ENCODE data around the gene ACBD6. TPM values are rescaled to one million over a fixed set of nuclear protein-coding genes. Genes with fewer than 3 reads are reported as not detected.

ACBD6 gene
- total RNA-seq, 2 donors from 2014 or later = 43.2 to 54.5 TPM

- TF ChIP-seq CTCF (conservative IDR thresholded peaks at IDR 0.05) = no peak
- no peaks in the 10 kb centered on the region for H3K27me3 Mint-ChIP-seq (ENCODE audit: insufficient read depth)
These were observed 133.3 kb downstream of the ACBD6 start for GRCh38 chr1:180369061-180369460.

GRCh38 chr1:180366371-180367068 lies 135.9 kb downstream of the ACBD6 start:
- no peak overlapping the region for H3K4me3 Mint-ChIP-seq
- no peaks in the 10 kb centered on the region for H3K36me3 Mint-ChIP-seq (ENCODE audit: low read depth)
- no peak overlapping the region for H3K4me3 ChIP-seq (ENCODE audit: low read length)
- TF ChIP-seq CTCF (conservative IDR thresholded peaks at IDR 0.05) = no peak
- H3K9me3 ChIP-seq (ENCODE audit: control insufficient read depth, low read length) = no peaks in the 10 kb centered on the region
- no peak for DNase-seq
- H3K9ac ChIP-seq (ENCODE audit: extremely low read depth, low read length, poor library complexity, severe bottlenecking) = no peak overlapping the region
- no peaks in the 10 kb centered on the region for H3K27me3 ChIP-seq (ENCODE audit: control insufficient read depth, insufficient read depth, low read length, poor library complexity, severe bottlenecking)
- peaks cover 5% of the 10 kb centered on the region for H3K4me1 Mint-ChIP-seq
- no peaks in the 10 kb centered on the region for H3K27me3 Mint-ChIP-seq (ENCODE audit: insufficient read depth)
- 85 to 100% methylated on average over 1 to 2 of the region's 2 CpGs for WGBS, 2 experiments (ENCODE audit: insufficient coverage in 1 of 2, insufficient read length in 1 of 2)
- H3K27ac Mint-ChIP-seq = no peak overlapping the region
- no peaks in the 10 kb centered on the region for H3K36me3 ChIP-seq (ENCODE audit: control insufficient read depth, insufficient read depth, low read length)
- H3K27ac ChIP-seq (ENCODE audit: low read depth, low read length) = no peak overlapping the region
- H3K9me3 Mint-ChIP-seq = no peaks in the 10 kb centered on the region
- peaks cover 4% of the 10 kb centered on the region for H3K4me1 ChIP-seq (ENCODE audit: control insufficient read depth, insufficient read depth, low read length)

More at GRCh38 chr1:180369061-180369460, 133.3 kb downstream of the ACBD6 start:
- no peaks in the 10 kb centered on the region for H3K9me3 ChIP-seq (ENCODE audit: control insufficient read depth, low read length)
- DNase-seq = no peak
- H3K27me3 ChIP-seq (ENCODE audit: control insufficient read depth, insufficient read depth, low read length, poor library complexity, severe bottlenecking) = peaks cover 5% of the 10 kb centered on the region
- H3K36me3 ChIP-seq (ENCODE audit: control insufficient read depth, insufficient read depth, low read length) = no peaks in the 10 kb centered on the region
- peaks cover 9% of the 10 kb centered on the region for H3K4me1 ChIP-seq (ENCODE audit: control insufficient read depth, insufficient read depth, low read length)
- H3K4me3 ChIP-seq (ENCODE audit: low read length) = no peak overlapping the region
- Mint-ChIP-seq H3K9me3 (no peaks in the 10 kb centered on the region), H3K4me3 (no peak overlapping the region), H3K36me3 (ENCODE audit: low read depth) (no peaks in the 10 kb centered on the region), H3K27ac (no peak overlapping the region), H3K4me1 (peaks cover 16% of the 10 kb centered on the region)
- H3K27ac ChIP-seq (ENCODE audit: low read depth, low read length) = no peak overlapping the region
- 93 to 94% methylated on average over 4 to 6 of the region's 6 CpGs for WGBS, 2 experiments (ENCODE audit: insufficient coverage in 1 of 2, insufficient read length in 1 of 2)
- H3K9ac ChIP-seq (ENCODE audit: extremely low read depth, low read length, poor library complexity, severe bottlenecking) = no peak overlapping the region

GRCh38 chr1:180365039-180365438 lies 137.3 kb downstream of the ACBD6 start:
- H3K4me1 Mint-ChIP-seq = no peaks in the 10 kb centered on the region
- H3K36me3 ChIP-seq (ENCODE audit: control insufficient read depth, insufficient read depth, low read length) = no peaks in the 10 kb centered on the region
- no peaks in the 10 kb centered on the region for H3K27me3 ChIP-seq (ENCODE audit: control insufficient read depth, insufficient read depth, low read length, poor library complexity, severe bottlenecking)
- H3K9me3 ChIP-seq (ENCODE audit: control insufficient read depth, low read length) = no peaks in the 10 kb centered on the region
- WGBS, 2 experiments (ENCODE audit: insufficient coverage in 1 of 2, insufficient read length in 1 of 2) = 64% methylated on average over 3 of the region's 3 CpGs; no CpG with 5 or more reads in 1 of the 2 experiments
- no peak overlapping the region for H3K4me3 ChIP-seq (ENCODE audit: low read length)
- no peak overlapping the region for H3K27ac ChIP-seq (ENCODE audit: low read depth, low read length)
- no peaks in the 10 kb centered on the region for H3K4me1 ChIP-seq (ENCODE audit: control insufficient read depth, insufficient read depth, low read length)
- no peak overlapping the region for H3K9ac ChIP-seq (ENCODE audit: extremely low read depth, low read length, poor library complexity, severe bottlenecking)
- no peak overlapping the region for H3K4me3 Mint-ChIP-seq
- H3K27ac Mint-ChIP-seq = no peak overlapping the region
- no peaks in the 10 kb centered on the region for H3K9me3 Mint-ChIP-seq
- no peak for DNase-seq
- H3K36me3 Mint-ChIP-seq (ENCODE audit: low read depth) = no peaks in the 10 kb centered on the region
- TF ChIP-seq CTCF (conservative IDR thresholded peaks at IDR 0.05) = peak; percentile 81
- no peaks in the 10 kb centered on the region for H3K27me3 Mint-ChIP-seq (ENCODE audit: insufficient read depth)

Data from endodermal cell (in vitro differentiated cells).